22Rv1 (cell line): ENCODE data around the gene USP16.
A peak's percentile ranks its signal among the peaks of the same experiment; 100 is the strongest.

ENCODE experiments used
- H3K27ac ChIP-seq: fragments of 450-650 bp; 2 replicates; pipeline ENCODE4 v1.5.1; 2017
- ZFX ChIP-seq: fragments of 450-650 bp; IDR thresholded peaks from 2 replicates; pipeline ENCODE4 v1.6.1; 2017; ENCODE audit warnings: antibody characterized with exemption, borderline replicate concordance
- TF ChIP-seq, protein P1 (sequence below): fragments of 450-650 bp; IDR thresholded peaks from 2 replicates; pipeline ENCODE4 v1.5.1; 2017; ENCODE audit warnings: mild to moderate bottlenecking

Gene USP16

DNA sequence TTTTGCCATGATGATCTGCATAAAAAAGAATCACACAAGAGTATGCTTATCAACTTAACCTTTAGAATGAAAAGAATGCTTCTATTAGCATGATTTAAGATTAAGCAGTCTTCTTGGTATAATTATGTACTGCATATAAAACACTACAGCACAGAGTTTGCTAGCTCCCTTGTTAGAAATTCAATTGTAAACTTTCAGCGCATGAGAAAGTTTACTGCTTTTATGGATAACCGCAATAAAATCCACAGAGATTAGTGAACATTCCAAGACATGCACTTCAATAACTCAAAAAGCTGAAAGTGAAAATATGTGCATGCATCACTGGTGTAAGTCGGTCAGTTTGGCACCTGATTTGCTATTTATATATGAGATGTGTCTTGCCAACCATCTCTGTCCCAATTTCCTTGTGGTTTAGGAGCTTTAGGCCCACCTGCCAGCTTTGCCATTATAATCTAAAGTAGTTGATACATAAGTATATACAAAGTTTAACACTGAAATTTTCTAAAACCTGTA is 32.1 kb downstream of the USP16 start:
- peak overlapping the region; percentile 33; the same call in 1 of the 2 replicates for H3K27ac ChIP-seq
- TF ChIP-seq ZFX = no peak
- TF ChIP-seq, protein P1, sequence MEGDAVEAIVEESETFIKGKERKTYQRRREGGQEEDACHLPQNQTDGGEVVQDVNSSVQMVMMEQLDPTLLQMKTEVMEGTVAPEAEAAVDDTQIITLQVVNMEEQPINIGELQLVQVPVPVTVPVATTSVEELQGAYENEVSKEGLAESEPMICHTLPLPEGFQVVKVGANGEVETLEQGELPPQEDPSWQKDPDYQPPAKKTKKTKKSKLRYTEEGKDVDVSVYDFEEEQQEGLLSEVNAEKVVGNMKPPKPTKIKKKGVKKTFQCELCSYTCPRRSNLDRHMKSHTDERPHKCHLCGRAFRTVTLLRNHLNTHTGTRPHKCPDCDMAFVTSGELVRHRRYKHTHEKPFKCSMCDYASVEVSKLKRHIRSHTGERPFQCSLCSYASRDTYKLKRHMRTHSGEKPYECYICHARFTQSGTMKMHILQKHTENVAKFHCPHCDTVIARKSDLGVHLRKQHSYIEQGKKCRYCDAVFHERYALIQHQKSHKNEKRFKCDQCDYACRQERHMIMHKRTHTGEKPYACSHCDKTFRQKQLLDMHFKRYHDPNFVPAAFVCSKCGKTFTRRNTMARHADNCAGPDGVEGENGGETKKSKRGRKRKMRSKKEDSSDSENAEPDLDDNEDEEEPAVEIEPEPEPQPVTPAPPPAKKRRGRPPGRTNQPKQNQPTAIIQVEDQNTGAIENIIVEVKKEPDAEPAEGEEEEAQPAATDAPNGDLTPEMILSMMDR = no peak

DNA sequence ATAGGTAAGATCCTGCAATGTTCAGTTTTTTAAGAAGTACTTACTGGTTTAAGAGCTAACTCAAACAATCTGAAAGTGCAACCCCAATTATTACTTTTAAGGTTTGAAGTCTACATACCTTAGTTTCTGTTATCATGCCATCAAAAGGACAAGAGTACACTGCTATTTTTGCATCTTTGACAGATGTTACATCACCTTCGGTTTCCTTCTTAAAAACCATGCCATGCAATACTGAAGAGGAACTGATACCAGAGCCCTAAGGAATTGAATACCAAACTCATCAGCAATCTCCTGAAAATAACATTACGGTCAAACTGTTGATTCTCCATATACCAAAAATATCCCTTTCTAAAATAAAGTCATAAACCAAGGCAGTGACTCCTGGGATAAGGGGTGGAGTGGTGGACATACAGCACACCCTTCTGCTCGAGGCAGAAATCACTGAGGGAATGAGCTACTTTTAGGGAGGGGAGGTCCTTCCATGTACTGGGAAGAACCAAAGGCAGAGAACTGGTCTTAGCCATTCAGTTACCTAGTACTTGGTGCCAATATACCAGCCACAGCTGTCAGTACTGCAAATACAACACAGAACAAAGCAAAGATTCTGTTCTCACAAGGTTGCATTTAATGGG is 40.5 kb downstream of the USP16 start:
- no peak overlapping the region for H3K27ac ChIP-seq
- TF ChIP-seq, protein P1 = no peak
- no peak for TF ChIP-seq ZFX

DNA sequence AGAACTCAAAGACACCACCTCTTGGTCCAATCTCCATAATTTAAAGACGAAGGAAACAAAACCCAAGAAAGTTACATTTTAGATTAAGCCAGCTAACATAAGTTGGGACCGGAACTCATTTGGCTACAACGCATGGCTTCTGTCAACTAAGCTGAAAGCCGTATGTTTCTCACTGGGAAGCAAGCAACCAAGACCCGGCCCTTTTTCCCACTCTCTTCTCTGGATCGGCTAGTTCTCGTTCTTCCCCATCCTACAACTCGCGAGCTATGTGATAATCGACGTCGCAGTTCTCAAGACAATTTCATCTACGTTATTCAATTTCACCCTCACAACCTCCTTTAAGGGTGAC is 48.4 kb downstream of the USP16 start:
- TF ChIP-seq, protein P1 = no peak
- no peak for TF ChIP-seq ZFX
- H3K27ac ChIP-seq = peak overlapping the region; percentile 87

DNA sequence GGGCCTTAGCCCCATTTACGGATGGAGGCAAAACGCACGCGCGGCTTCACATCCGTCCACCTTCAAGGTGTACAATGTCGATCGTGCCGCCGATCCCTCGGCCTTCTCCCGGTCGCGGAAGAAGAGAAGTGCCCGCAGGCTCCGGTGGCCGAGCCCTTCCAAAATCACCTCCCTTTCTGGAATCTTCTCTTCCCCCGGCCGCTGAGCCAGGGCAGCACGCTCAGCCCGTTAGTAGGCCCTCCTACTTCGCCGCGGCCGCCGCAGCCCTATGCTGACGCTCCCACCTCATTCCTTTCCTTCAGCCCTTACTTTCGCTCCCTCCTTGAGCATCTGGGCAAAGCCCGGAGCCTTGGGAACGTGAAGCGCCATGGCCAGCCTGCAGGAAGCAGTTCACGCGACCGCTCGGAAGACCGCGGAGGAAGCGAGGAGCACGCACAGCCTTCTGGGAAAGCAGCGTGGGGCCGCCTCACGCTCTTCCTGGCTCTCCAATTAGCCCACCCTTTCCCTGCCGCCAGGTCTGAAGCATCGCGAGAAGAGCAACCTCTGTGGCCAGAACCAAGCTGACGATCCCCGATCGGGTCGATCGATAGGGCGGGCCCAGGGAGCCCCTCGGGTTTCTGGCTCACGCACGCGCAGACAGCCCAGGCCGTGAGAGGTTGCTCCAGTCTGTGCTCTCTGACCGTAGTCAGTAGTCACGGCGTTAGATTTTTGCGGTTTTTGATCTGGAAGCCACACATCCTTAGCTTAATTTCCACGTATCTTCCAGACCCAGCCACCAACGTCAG is 48.9 kb downstream of the USP16 start, which contains the start of gene CCT8:
CCT8 (minus strand) TSS at position 427 of the 785 bp plus-strand sequence; CDS start at position 369, 58 bp downstream.
- TF ChIP-seq, protein P1 = no peak
- TF ChIP-seq ZFX = no peak
- H3K27ac ChIP-seq = peak within 1 kb of the TSS; percentile 87

DNA sequence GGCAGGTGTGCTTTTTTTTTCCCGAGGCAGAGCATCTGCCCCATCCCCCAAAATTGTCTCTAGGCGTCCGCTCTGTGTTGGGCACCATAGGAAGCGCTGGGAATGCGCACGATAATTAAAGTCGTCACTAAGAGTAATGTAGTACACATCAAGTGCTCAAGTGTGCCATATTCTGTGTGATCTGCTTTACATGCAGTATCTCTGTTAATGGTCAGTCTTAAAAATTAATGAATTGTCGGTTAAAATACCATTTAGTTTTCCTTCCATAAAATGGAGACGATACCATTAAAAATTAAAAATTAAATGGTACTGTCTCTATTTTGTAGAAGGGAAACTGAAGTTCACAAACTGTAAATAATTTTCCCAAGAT is 49.5 kb downstream of the USP16 start:
- H3K27ac ChIP-seq = peak overlapping the region; percentile 87
- no peak for TF ChIP-seq ZFX
- TF ChIP-seq, protein P1 = no peak

DNA sequence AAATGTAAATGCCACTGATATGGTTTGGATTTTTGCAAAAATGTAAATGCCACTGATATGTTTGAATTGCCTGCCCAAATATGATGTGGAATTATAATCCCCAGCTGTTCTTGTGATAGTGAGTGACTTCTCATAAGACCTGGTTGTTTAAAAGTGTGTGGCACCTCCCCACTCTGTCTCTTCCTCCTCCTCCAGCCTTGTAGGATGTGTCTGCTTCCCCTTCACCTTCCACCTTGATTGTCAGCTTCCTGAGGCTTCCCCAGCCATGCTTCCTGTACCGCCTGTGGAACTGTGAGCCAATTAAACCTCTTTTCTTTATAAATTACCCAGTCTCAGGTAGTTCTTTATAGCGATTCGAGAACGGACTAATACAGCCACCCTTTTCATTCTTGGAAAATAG is 50.3 kb downstream of the USP16 start:
- TF ChIP-seq, protein P1 = no peak
- no peak for TF ChIP-seq ZFX
- peak overlapping the region; percentile 87; the same call in 1 of the 2 replicates for H3K27ac ChIP-seq
